H1 (cell line): Measurements from ENCODE around the gene DDX4. TPM values are rescaled to one million over a fixed set of nuclear protein-coding genes. Genes with fewer than 3 reads are reported as not detected.

Experiments
- CTCF ChIA-PET: fragments of 300-600 bp; sonication (Branson Sonifier 250); formaldehyde crosslinking; loops from one replicate; lab custom pipeline; 2021; ENCODE audit not compliant: partially characterized antibody; lab: Charles Lee
- POLR2A ChIA-PET: fragments of 300-600 bp; sonication (Branson Sonifier 250); formaldehyde crosslinking; loops from one replicate; lab custom pipeline; 2021; ENCODE audit warnings: inconsistent platforms; ENCODE audit not compliant: partially characterized antibody; lab: Charles Lee
- DNase-seq, 2 experiments: peaks; one replicate each; pipeline versions ENCODE4 v3.0.0 to v3.0.0-alpha.2; 2010 to 2022; ENCODE audit warnings: low spot score in 2 of 2, low read depth in 1 of 2, mixed read lengths in 1 of 2
- FAIRE-seq: peaks from 2 replicates; lab custom pipeline; 2011; peaks lifted over from hg19 to GRCh38; lab: Jason Lieb, UNC
- H2AFZ ChIP-seq: 2 replicates; pipeline ENCODE4 v1.8.1; 2012; ENCODE audit warnings: low read length, inconsistent platforms
- H2AK5ac ChIP-seq: 2 replicates; pipeline ENCODE4 v1.6.1; 2013; ENCODE audit warnings: low read depth, low read length
- H2BK120ac ChIP-seq: replicated peaks from 2 replicates; pipeline ENCODE3; 2013; ENCODE audit warnings: low read depth, low read length, inconsistent platforms
- H2BK12ac ChIP-seq: 2 replicates; pipeline ENCODE4 v1.6.1; 2013; ENCODE audit warnings: low read depth, low read length
- H2BK15ac ChIP-seq: 2 replicates; pipeline ENCODE4 v1.6.1; 2013; ENCODE audit warnings: low read length
- H2BK20ac ChIP-seq: 2 replicates; pipeline ENCODE4 v1.6.1; 2013; ENCODE audit warnings: low read length
- H2BK5ac ChIP-seq: 2 replicates; pipeline ENCODE4 v1.6.1; 2013; ENCODE audit warnings: low read depth, low read length
- H3K14ac ChIP-seq: 2 replicates; pipeline ENCODE4 v1.6.1; 2013; ENCODE audit warnings: inconsistent platforms; ENCODE audit not compliant: insufficient read length
- H3K18ac ChIP-seq: 2 replicates; pipeline ENCODE4 v1.6.1; 2013; ENCODE audit warnings: low read length; ENCODE audit errors: extremely low read depth
- H3K23ac ChIP-seq: 2 replicates; pipeline ENCODE4 v1.6.1; 2013; ENCODE audit warnings: inconsistent platforms; ENCODE audit not compliant: insufficient read length
- H3K23me2 ChIP-seq: 2 replicates; pipeline ENCODE4 v1.6.1; 2013; ENCODE audit warnings: low read depth, low read length
- H3K27ac ChIP-seq: 2 replicates; pipeline ENCODE4 v1.6.1; 2011; ENCODE audit warnings: low read depth, low read length, inconsistent platforms
- H3K27me3 ChIP-seq, 4 experiments: replicated peaks in 1 of 4; 1 replicate in 1 of 4; 2 replicates in 3 of 4; pipeline versions ENCODE4 v1.6.1 to v1.8.1; 2011 to 2013; ENCODE audit warnings: low read length in 3 of 4, mild to moderate bottlenecking in 3 of 4, inconsistent platforms in 2 of 4, mixed read lengths in 2 of 4, moderate library complexity in 1 of 4; ENCODE audit not compliant: control insufficient read depth in 3 of 4, insufficient read depth in 3 of 4; ENCODE audit errors: extremely low read depth in 1 of 4
- H3K36me3 ChIP-seq, 4 experiments: 2 replicates each; pipeline versions ENCODE4 v1.6.1 to v1.8.1; 2011 to 2013; ENCODE audit warnings: mild to moderate bottlenecking in 4 of 4, low read length in 3 of 4, moderate library complexity in 2 of 4, control low read depth in 1 of 4, inconsistent platforms in 1 of 4; ENCODE audit not compliant: insufficient read depth in 4 of 4, control insufficient read depth in 2 of 4
- H3K4ac ChIP-seq: replicated peaks from 2 replicates; pipeline ENCODE3; 2013; ENCODE audit warnings: low read length, low read depth, mixed read lengths, inconsistent platforms; ENCODE audit not compliant: insufficient read length
- H3K4me1 ChIP-seq, 4 experiments: replicated peaks in 1 of 4; 1 replicate in 1 of 4; 2 replicates in 3 of 4; pipeline versions ENCODE4 v1.6.1 to v1.8.1; 2011 to 2013; ENCODE audit warnings: low read length in 3 of 4, inconsistent platforms in 2 of 4, mixed read lengths in 1 of 4; ENCODE audit not compliant: insufficient read depth in 4 of 4, control insufficient read depth in 3 of 4
- H3K4me2 ChIP-seq, 2 experiments: 2 replicates each; pipeline versions ENCODE4 v1.6.1 to v1.8.1; 2011 to 2013; ENCODE audit warnings: low read depth in 2 of 2, low read length in 2 of 2, control low read depth in 1 of 2, inconsistent platforms in 1 of 2, mild to moderate bottlenecking in 1 of 2; ENCODE audit not compliant: insufficient read depth in 1 of 2
- H3K4me3 ChIP-seq, 4 experiments: fragments of 200-600, 300-600 bp in 1 of 4; sonication (generic), shearing (Covaris generic), sonication (Bioruptor Twin) in 1 of 4; 2 replicates each; pipeline versions ENCODE4 v1.5.1 to v1.8.1; 2011 to 2016; ENCODE audit warnings: low read length in 4 of 4, low read depth in 3 of 4, control low read depth in 2 of 4, inconsistent platforms in 2 of 4, mild to moderate bottlenecking in 2 of 4, mixed read lengths in 1 of 4, moderate library complexity in 1 of 4; ENCODE audit not compliant: insufficient read depth in 2 of 4; ENCODE audit errors: extremely low read depth in 1 of 4
- H3K56ac ChIP-seq: replicated peaks from 2 replicates; pipeline ENCODE3; 2013; ENCODE audit warnings: low read depth, mild to moderate bottlenecking, mixed read lengths, low read length, inconsistent platforms; ENCODE audit not compliant: insufficient read length
- H3K79me1 ChIP-seq: 2 replicates; pipeline ENCODE4 v1.6.1; 2013; ENCODE audit warnings: low read depth, low read length, control low read depth
- H3K79me2 ChIP-seq, 2 experiments: 2 replicates each; pipeline versions ENCODE4 v1.6.1 to v1.8.1; 2012 to 2013; ENCODE audit warnings: low read length in 2 of 2, mild to moderate bottlenecking in 2 of 2, inconsistent platforms in 1 of 2; ENCODE audit not compliant: insufficient read depth in 2 of 2, control insufficient read depth in 1 of 2
- H3K9ac ChIP-seq, 4 experiments: replicated peaks in 1 of 4; 1 replicate in 1 of 4; 2 replicates in 3 of 4; pipeline versions ENCODE4 v1.6.1 to v1.8.1; 2011 to 2013; ENCODE audit warnings: low read depth in 3 of 4, low read length in 3 of 4, control low read depth in 2 of 4, mild to moderate bottlenecking in 2 of 4, moderate library complexity in 2 of 4, inconsistent platforms in 1 of 4; ENCODE audit errors: extremely low read depth in 1 of 4
- H3K9me3 ChIP-seq, 2 experiments: 2 replicates each; pipeline versions ENCODE4 v1.6.1 to v1.8.1; 2012 to 2013; ENCODE audit warnings: mild to moderate bottlenecking in 2 of 2, moderate library complexity in 2 of 2, control low read depth in 1 of 2, inconsistent platforms in 1 of 2, low read depth in 1 of 2, low read length in 1 of 2, mixed read lengths in 1 of 2; ENCODE audit not compliant: insufficient read depth in 2 of 2
- H4K20me1 ChIP-seq, 2 experiments: replicated peaks in 1 of 2; 2 replicates each; pipeline versions ENCODE3 to v1.8.1; 2011 to 2013; ENCODE audit warnings: inconsistent platforms in 2 of 2, low read length in 2 of 2, mild to moderate bottlenecking in 1 of 2; ENCODE audit not compliant: insufficient read depth in 2 of 2, control insufficient read depth in 1 of 2
- H4K5ac ChIP-seq: 2 replicates; pipeline ENCODE4 v1.6.1; 2013; ENCODE audit warnings: low read length, low read depth, mixed read lengths, inconsistent platforms; ENCODE audit not compliant: insufficient read length
- H4K8ac ChIP-seq: 2 replicates; pipeline ENCODE4 v1.8.0; 2013; ENCODE audit warnings: mild to moderate bottlenecking, moderate library complexity, low read length, inconsistent platforms; ENCODE audit not compliant: insufficient read depth; ENCODE audit errors: extremely low read depth
- H4K91ac ChIP-seq: replicated peaks from 2 replicates; pipeline ENCODE3; 2013; ENCODE audit warnings: low read length, mixed read lengths, inconsistent platforms; ENCODE audit not compliant: insufficient read length
- CHD1 ChIP-seq: IDR thresholded peaks from 2 replicates; pipeline ENCODE4 v1.6.1; 2012; ENCODE audit warnings: low read depth, low read length, improper control_type of control experiment
- CHD2 ChIP-seq: IDR thresholded peaks from 2 replicates; pipeline ENCODE4 v1.6.1; 2012; ENCODE audit warnings: low read length, improper control_type of control experiment
- CREB1 ChIP-seq: IDR thresholded peaks from 2 replicates; pipeline ENCODE4 v1.6.1; 2012; ENCODE audit warnings: inconsistent platforms
- CTBP2 ChIP-seq: IDR thresholded peaks from 2 replicates; pipeline ENCODE4 v1.7.0; 2011; ENCODE audit warnings: borderline replicate concordance, mild to moderate bottlenecking, moderate library complexity, mixed read lengths, low read length; ENCODE audit not compliant: insufficient read depth, insufficient read length
- KDM1A ChIP-seq: fragments of 200-600, 300-600 bp; sonication (generic); IDR thresholded peaks from 2 replicates; pipeline ENCODE4 v1.7.1; 2016; ENCODE audit warnings: mild to moderate bottlenecking, low read length, borderline replicate concordance
- KDM4A ChIP-seq: IDR thresholded peaks from one replicate; pipeline ENCODE4 v1.7.1; 2012; ENCODE audit warnings: low read depth, mild to moderate bottlenecking, moderate library complexity, low read length, inconsistent platforms; ENCODE audit not compliant: severe bottlenecking
- MAX ChIP-seq: IDR thresholded peaks from 2 replicates; pipeline ENCODE4 v1.6.1; 2012; ENCODE audit warnings: inconsistent platforms
- POLR2A ChIP-seq, 2 experiments: IDR thresholded peaks; 1 replicate in 1 of 2; 2 replicates in 1 of 2; pipeline ENCODE4 v1.6.1; 2011; ENCODE audit warnings: low read depth in 2 of 2, low read length in 2 of 2, mild to moderate bottlenecking in 2 of 2; ENCODE audit errors: control extremely low read depth in 1 of 2
- RBBP5 ChIP-seq: IDR thresholded peaks from 2 replicates; pipeline ENCODE4 v1.7.1; 2012; ENCODE audit warnings: low read depth, mild to moderate bottlenecking, inconsistent platforms, low read length, moderate library complexity, borderline replicate concordance
- RXRA ChIP-seq: IDR thresholded peaks from 2 replicates; pipeline ENCODE4 v1.6.1; 2011; ENCODE audit warnings: low read depth, mild to moderate bottlenecking, low read length, moderate library complexity; ENCODE audit not compliant: insufficient read depth
- SIRT6 ChIP-seq: IDR thresholded peaks from one replicate; pipeline ENCODE4 v1.7.1; 2012; ENCODE audit warnings: low read length, inconsistent platforms
- SIX5 ChIP-seq: IDR thresholded peaks from 2 replicates; pipeline ENCODE4 v1.6.1; 2011; ENCODE audit warnings: mild to moderate bottlenecking, low read depth, low read length
- YY1 ChIP-seq: IDR thresholded peaks from 2 replicates; pipeline ENCODE4 v1.6.1; 2011; ENCODE audit warnings: low read depth, mild to moderate bottlenecking, low read length
- ZNF274 ChIP-seq: IDR thresholded peaks from 2 replicates; pipeline ENCODE4 v1.7.0; 2012; ENCODE audit warnings: low read length, borderline replicate concordance; ENCODE audit errors: extremely low read depth
- WGBS, 2 experiments: shearing (Covaris generic) in 1 of 2; methylation state at CpG; one replicate each; pipeline versions ENCODE4 v1.1.6 to v1.1.7; 2013 to 2015; ENCODE audit warnings: low lambda C conversion rate in 2 of 2, mixed read lengths in 2 of 2, inconsistent platforms in 1 of 2, low coverage in 1 of 2, missing lambda C conversion rate in 1 of 2; ENCODE audit not compliant: insufficient replicate concordance in 2 of 2, insufficient coverage in 1 of 2, insufficient read length in 1 of 2; ENCODE audit errors: extremely low coverage in 1 of 2, missing lambda C conversion rate in 1 of 2; 5-methylcytosine and 5-hydroxymethylcytosine counted together
- polyA plus RNA-seq, 7 experiments: library from polyadenylated mRNA; depleted of rRNA in 3 of 7; stranded (reverse) in 5 of 7; unstranded in 2 of 7; fragments of >200 nt in 5 of 7; fragments of 200-250 nt in 2 of 7; gene quantifications; 1 replicate in 5 of 7; 2 replicates in 1 of 7; 4 replicates in 1 of 7; pipeline versions ENCODE4 v1.2.1 to v1.2.3, GENCODE V29; 2011 to 2013; ENCODE audit warnings: missing spikeins in 2 of 7, mixed read lengths in 2 of 7
- total RNA-seq: library from RNA; stranded (reverse); fragmentation: NEBNext Ultra II Directional; extraction: Animal tissue kit (Norgen Biotek cat#: 25700); gene quantifications from 2 replicates; pipeline ENCODE4 v1.2.1, GENCODE V29; 2021

The DDX4 gene
- total and polyA plus RNA-seq, 2 of the 8 experiments (the other 6 are each of a cell fraction or from before 2014, with no cell fraction given): 0.15 TPM; not detected in 1

DNA sequence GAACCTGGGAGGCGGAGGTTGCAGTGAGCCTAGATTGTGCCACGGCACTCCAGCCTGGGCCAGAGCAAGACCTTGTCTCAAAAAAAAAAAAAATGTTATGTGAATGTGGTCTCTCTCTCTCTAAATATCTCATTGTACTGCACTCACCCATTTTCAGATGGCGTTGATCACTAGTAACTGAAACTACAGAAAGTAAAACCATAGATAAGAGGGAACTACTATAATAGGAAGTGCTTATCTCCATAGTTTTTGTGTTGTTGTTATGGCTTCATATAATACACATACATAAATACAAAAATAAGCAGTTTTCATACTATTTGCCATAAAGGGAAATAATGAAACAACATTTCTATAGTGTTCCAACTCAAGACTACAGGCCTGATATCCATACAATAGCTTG lies 122.4 kb downstream of the DDX4 start:
- no peak overlapping the region for H3K18ac ChIP-seq
- H3K4me3 ChIP-seq: no peak overlapping the region
- FAIRE-seq (no peak), DNase-seq (no peak)
- no peak overlapping the region for H2AK5ac ChIP-seq
- H3K36me3 ChIP-seq: no peaks in the 10 kb centered on the region; a peak in 1 of 8 replicates
- no peak overlapping the region for H2BK12ac ChIP-seq
- H2BK20ac ChIP-seq: no peak overlapping the region
- H4K5ac ChIP-seq: no peak overlapping the region
- no peaks in the 10 kb centered on the region for H3K4me1 ChIP-seq
- H3K79me1 ChIP-seq: no peaks in the 10 kb centered on the region
- no peak overlapping the region for H3K4ac ChIP-seq
- H3K27me3 ChIP-seq: no peaks in the 10 kb centered on the region
- H2AFZ ChIP-seq: no peak overlapping the region
- H4K8ac ChIP-seq: no peak overlapping the region
- H4K91ac ChIP-seq: no peak overlapping the region
- no peak overlapping the region for H2BK5ac ChIP-seq
- no peak overlapping the region for H2BK120ac ChIP-seq
- no peak overlapping the region for H3K56ac ChIP-seq
- WGBS, 2 experiments: 67% methylated on average over 3 of the region's 3 CpGs; no CpG with 5 or more reads in 1 of the 2 experiments
- CTCF ChIA-PET: no interaction called here
- 0 out of 4 replicates have a peak, but pooled peaks cover 0 to 4% of the 10 kb centered on the region in 2 experiments for H3K9me3 ChIP-seq
- H3K14ac ChIP-seq: no peak overlapping the region
- H3K23me2 ChIP-seq: peaks cover 7% of the 10 kb centered on the region; the same call in 1 of the 2 replicates
- no peaks in the 10 kb centered on the region for H3K79me2 ChIP-seq
- H3K23ac ChIP-seq: no peak overlapping the region
- no peak overlapping the region for H2BK15ac ChIP-seq
- no peak overlapping the region for H3K4me2 ChIP-seq
- POLR2A ChIA-PET: no interaction called here
- peaks cover 0 to 7% of the 10 kb centered on the region in 2 experiments for H4K20me1 ChIP-seq
- no peak overlapping the region for H3K27ac ChIP-seq
- no peak overlapping the region for H3K9ac ChIP-seq
- TF ChIP-seq KDM4A (no peak), RXRA (no peak), MAX (no peak), ZNF274 (no peak), YY1 (no peak), KDM1A (no peak), SIRT6 (no peak), CHD1 (no peak), CTBP2 (no peak), POLR2A (IDR thresholded peaks at IDR 0.05; ENCODE audit: control extremely low read depth in 1 of 2, low read depth in 2 of 2, low read length in 2 of 2) (no peak), SIX5 (no peak), CHD2 (no peak), CREB1 (no peak), RBBP5 (no peak)
